SK-N-SH (cell line): ENCODE results near the gene NRP2.

Experiments used
- CHD2 ChIP-seq: fragments of 150-350 bp; IDR thresholded peaks from 2 replicates; pipeline ENCODE4 v1.6.1; 2018; ENCODE audit warnings: low read length; ENCODE audit not compliant: partially characterized antibody
- EP300 ChIP-seq, 2 experiments: IDR thresholded peaks; 2 replicates each; pipeline versions ENCODE4 v1.4.0 to v1.6.1; 2012; ENCODE audit warnings: borderline replicate concordance in 1 of 2, low read depth in 1 of 2, low read length in 1 of 2
- FOSL2 ChIP-seq: IDR thresholded peaks from 2 replicates; pipeline ENCODE4 v1.4.0; 2012; ENCODE audit warnings: low read depth, mild to moderate bottlenecking, moderate library complexity, borderline replicate concordance
- FOXM1 ChIP-seq: IDR thresholded peaks from 2 replicates; pipeline ENCODE4 v1.4.0; 2012; ENCODE audit warnings: low read depth, mild to moderate bottlenecking
- GABPA ChIP-seq: IDR thresholded peaks from 2 replicates; pipeline ENCODE4 v1.4.0; 2012; ENCODE audit warnings: low read depth, mild to moderate bottlenecking
- POLR2AphosphoS5 ChIP-seq: IDR thresholded peaks from 2 replicates; pipeline ENCODE4 v1.6.1; 2012; ENCODE audit warnings: low read depth, low read length
- RAD21 ChIP-seq: IDR thresholded peaks from 2 replicates; pipeline ENCODE4 v1.6.1; 2012; ENCODE audit warnings: mild to moderate bottlenecking, low read length
- RCOR1 ChIP-seq: fragments of 150-350 bp; IDR thresholded peaks from 2 replicates; pipeline ENCODE4 v1.6.1; 2017; ENCODE audit warnings: antibody characterized with exemption, low read length
- SIN3A ChIP-seq: IDR thresholded peaks from 2 replicates; pipeline ENCODE4 v1.6.1; 2012; ENCODE audit warnings: low read depth, mild to moderate bottlenecking, low read length, moderate library complexity, borderline replicate concordance
- YY1 ChIP-seq: IDR thresholded peaks from 2 replicates; pipeline ENCODE4 v1.4.0; 2012; ENCODE audit warnings: low read depth, mild to moderate bottlenecking
- TF ChIP-seq, protein P1 (sequence below): fragments of 200-600 bp; sonication (generic); IDR thresholded peaks from 2 replicates; pipeline ENCODE4 v1.6.1; 2017; ENCODE audit warnings: antibody characterized with exemption, mild to moderate bottlenecking, moderate library complexity
- TF ChIP-seq, protein P2 (sequence below): IDR thresholded peaks from 2 replicates; pipeline ENCODE4 v1.6.1; 2012; ENCODE audit warnings: mild to moderate bottlenecking, low read depth, low read length, moderate library complexity

DNA sequence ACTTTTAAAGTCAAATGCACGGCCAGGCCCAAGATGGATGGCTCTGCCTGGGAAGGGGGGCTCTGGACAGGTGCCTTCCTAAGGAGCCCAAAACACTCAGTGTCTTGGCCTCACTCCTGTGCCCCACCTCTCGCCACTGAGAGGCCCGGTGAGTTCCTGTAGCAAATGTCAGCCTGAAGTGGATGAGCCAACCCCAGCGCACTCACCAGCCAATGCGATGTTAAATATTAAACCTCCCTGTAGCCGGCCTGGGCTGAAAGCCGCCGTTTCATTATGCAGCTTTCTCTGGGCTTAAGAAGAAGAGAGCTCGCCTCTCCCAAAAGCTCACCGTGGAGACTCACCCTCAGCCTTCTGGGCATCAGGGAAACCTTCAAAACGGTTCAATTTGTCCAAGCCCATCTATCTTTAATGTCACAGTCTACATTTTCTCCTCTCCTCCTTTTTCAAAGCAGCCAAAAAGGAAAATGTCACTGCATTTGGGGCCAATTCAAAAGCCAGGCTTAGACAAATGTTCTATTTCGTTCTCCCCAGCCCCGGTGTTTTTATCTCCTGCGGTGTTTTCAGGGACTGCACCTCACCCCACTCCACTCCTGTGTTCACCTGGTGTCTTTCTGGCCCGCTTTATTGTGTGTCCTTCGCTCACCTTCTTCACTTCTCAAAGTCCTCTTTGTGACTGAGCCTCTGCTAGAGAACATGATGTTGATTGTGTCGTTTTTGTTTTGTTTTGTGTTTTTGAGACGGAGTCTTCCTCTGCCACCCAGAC, 124.0 kb downstream of the NRP2 start:
- TF ChIP-seq FOSL2 (no peak), GABPA (no peak), SIN3A (no peak), YY1 (no peak), FOXM1 (no peak), POLR2AphosphoS5 (no peak), RCOR1 (no peak), RAD21 (no peak), CHD2 (no peak), EP300 (IDR thresholded peaks at IDR 0.05; ENCODE audit: borderline replicate concordance in 1 of 2, low read depth in 1 of 2, low read length in 1 of 2) (no peak)
- TF ChIP-seq, protein P1, sequence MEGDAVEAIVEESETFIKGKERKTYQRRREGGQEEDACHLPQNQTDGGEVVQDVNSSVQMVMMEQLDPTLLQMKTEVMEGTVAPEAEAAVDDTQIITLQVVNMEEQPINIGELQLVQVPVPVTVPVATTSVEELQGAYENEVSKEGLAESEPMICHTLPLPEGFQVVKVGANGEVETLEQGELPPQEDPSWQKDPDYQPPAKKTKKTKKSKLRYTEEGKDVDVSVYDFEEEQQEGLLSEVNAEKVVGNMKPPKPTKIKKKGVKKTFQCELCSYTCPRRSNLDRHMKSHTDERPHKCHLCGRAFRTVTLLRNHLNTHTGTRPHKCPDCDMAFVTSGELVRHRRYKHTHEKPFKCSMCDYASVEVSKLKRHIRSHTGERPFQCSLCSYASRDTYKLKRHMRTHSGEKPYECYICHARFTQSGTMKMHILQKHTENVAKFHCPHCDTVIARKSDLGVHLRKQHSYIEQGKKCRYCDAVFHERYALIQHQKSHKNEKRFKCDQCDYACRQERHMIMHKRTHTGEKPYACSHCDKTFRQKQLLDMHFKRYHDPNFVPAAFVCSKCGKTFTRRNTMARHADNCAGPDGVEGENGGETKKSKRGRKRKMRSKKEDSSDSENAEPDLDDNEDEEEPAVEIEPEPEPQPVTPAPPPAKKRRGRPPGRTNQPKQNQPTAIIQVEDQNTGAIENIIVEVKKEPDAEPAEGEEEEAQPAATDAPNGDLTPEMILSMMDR = no peak
- TF ChIP-seq, protein P2, sequence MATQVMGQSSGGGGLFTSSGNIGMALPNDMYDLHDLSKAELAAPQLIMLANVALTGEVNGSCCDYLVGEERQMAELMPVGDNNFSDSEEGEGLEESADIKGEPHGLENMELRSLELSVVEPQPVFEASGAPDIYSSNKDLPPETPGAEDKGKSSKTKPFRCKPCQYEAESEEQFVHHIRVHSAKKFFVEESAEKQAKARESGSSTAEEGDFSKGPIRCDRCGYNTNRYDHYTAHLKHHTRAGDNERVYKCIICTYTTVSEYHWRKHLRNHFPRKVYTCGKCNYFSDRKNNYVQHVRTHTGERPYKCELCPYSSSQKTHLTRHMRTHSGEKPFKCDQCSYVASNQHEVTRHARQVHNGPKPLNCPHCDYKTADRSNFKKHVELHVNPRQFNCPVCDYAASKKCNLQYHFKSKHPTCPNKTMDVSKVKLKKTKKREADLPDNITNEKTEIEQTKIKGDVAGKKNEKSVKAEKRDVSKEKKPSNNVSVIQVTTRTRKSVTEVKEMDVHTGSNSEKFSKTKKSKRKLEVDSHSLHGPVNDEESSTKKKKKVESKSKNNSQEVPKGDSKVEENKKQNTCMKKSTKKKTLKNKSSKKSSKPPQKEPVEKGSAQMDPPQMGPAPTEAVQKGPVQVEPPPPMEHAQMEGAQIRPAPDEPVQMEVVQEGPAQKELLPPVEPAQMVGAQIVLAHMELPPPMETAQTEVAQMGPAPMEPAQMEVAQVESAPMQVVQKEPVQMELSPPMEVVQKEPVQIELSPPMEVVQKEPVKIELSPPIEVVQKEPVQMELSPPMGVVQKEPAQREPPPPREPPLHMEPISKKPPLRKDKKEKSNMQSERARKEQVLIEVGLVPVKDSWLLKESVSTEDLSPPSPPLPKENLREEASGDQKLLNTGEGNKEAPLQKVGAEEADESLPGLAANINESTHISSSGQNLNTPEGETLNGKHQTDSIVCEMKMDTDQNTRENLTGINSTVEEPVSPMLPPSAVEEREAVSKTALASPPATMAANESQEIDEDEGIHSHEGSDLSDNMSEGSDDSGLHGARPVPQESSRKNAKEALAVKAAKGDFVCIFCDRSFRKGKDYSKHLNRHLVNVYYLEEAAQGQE = no peak
